Measurements from ENCODE around the gene OPCML. TPM values are rescaled to one million over a fixed set of nuclear protein-coding genes. Genes with fewer than 3 reads are reported as not detected.

Gene OPCML
- polyA plus RNA-seq, 1 donor (not counting 4 experiments of a cell fraction or from before 2014, with no cell fraction given): 0.04 TPM

DNA sequence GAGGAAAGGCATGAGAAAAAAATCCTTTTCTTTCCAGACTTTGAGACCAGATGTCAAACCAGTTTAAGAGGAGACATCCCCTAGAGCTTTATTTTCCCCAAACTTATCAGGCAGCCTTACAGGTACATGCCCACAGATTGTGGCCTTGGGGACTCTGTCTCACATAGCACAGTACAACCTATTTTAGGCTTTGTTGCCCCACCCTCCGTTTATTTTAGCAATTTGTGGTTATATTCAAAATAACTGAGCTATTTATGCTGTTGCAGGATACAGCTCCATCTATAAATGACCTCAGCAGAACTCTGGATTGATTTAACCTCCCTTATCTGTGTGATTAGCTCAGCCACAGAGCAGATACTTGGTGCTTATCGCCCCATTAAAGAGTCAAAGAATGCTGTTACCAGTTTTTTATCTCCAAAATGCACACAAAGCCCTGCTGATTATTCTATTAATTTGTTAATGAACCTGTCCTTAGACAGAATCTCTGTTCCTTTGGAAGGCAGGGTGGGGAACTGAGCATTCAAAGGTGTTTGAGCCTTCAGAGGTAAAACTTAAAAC is 525.2 kb downstream of the OPCML start:
- Histone ChIP-seq H3K79me2 (ENCODE audit: control insufficient read depth, insufficient read depth, low read length) (no peaks in the 10 kb centered on the region), H3K36me3 (ENCODE audit: control insufficient read depth in 2 of 2, extremely low read depth in 1 of 2, insufficient read depth in 2 of 2, low read length in 2 of 2) (no peaks in the 10 kb centered on the region), H3K9me1 (ENCODE audit: control insufficient read depth, extremely low read depth, insufficient read depth, low read length) (no peaks in the 10 kb centered on the region), H2AFZ (ENCODE audit: control insufficient read depth, low read length) (no peak overlapping the region), H3K9ac (ENCODE audit: control insufficient read depth, extremely low read depth, insufficient read depth, low read length) (no peak overlapping the region), H3K4me2 (ENCODE audit: control insufficient read depth, extremely low read depth, insufficient read depth, low read depth, low read length) (no peak overlapping the region), H3K9me3 (ENCODE audit: control insufficient read depth, low read depth, low read length) (peaks cover 8% of the 10 kb centered on the region), H3K27me3 (ENCODE audit: control insufficient read depth, extremely low read depth, insufficient read depth, low read length) (no peaks in the 10 kb centered on the region), H3K4me1 (ENCODE audit: control insufficient read depth, extremely low read depth, insufficient read depth, low read length) (no peaks in the 10 kb centered on the region), H3K27ac (ENCODE audit: control insufficient read depth, insufficient read depth, low read length) (no peak overlapping the region), H3K4me3 (ENCODE audit: control insufficient read depth in 2 of 3, extremely low read depth in 1 of 3, insufficient read depth in 2 of 3, low read depth in 1 of 3, low read length in 3 of 3) (no peak overlapping the region), H4K20me1 (ENCODE audit: control insufficient read depth, extremely low read depth, insufficient read depth, low read length) (no peaks in the 10 kb centered on the region)
- no peak for TF ChIP-seq EZH2 (IDR thresholded peaks at IDR 0.05; ENCODE audit: low read length)
- TF ChIP-seq, protein P1, sequence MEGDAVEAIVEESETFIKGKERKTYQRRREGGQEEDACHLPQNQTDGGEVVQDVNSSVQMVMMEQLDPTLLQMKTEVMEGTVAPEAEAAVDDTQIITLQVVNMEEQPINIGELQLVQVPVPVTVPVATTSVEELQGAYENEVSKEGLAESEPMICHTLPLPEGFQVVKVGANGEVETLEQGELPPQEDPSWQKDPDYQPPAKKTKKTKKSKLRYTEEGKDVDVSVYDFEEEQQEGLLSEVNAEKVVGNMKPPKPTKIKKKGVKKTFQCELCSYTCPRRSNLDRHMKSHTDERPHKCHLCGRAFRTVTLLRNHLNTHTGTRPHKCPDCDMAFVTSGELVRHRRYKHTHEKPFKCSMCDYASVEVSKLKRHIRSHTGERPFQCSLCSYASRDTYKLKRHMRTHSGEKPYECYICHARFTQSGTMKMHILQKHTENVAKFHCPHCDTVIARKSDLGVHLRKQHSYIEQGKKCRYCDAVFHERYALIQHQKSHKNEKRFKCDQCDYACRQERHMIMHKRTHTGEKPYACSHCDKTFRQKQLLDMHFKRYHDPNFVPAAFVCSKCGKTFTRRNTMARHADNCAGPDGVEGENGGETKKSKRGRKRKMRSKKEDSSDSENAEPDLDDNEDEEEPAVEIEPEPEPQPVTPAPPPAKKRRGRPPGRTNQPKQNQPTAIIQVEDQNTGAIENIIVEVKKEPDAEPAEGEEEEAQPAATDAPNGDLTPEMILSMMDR (optimal IDR thresholded peaks at IDR 0.05 in 1 of 3, IDR thresholded peaks at IDR 0.05 in 1 of 3, conservative IDR thresholded peaks at IDR 0.05 in 1 of 3; ENCODE audit: extremely low read depth in 1 of 3, insufficient read depth in 2 of 3, low read length in 3 of 3): no peak
- DNase-seq (ENCODE audit: low read depth, low spot score): no peak
- dilution Hi-C loops (cut with MboI; ENCODE audit: extremely low pct_ligation_motif_present, low sequenced_read_pairs): no loop called here
- FAIRE-seq: no peak

- H3K36me3 ChIP-seq (ENCODE audit: control insufficient read depth in 2 of 2, extremely low read depth in 1 of 2, insufficient read depth in 2 of 2, low read length in 2 of 2): no peaks in the 10 kb centered on the region
- no peaks in the 10 kb centered on the region for H3K27me3 ChIP-seq (ENCODE audit: control insufficient read depth, extremely low read depth, insufficient read depth, low read length)
- TF ChIP-seq, protein P1 (optimal IDR thresholded peaks at IDR 0.05 in 1 of 3, IDR thresholded peaks at IDR 0.05 in 1 of 3, conservative IDR thresholded peaks at IDR 0.05 in 1 of 3; ENCODE audit: extremely low read depth in 1 of 3, insufficient read depth in 2 of 3, low read length in 3 of 3): no peak
- no peak for TF ChIP-seq EZH2 (IDR thresholded peaks at IDR 0.05; ENCODE audit: low read length)
- H4K20me1 ChIP-seq (ENCODE audit: control insufficient read depth, extremely low read depth, insufficient read depth, low read length): no peaks in the 10 kb centered on the region
- no peak overlapping the region for H3K4me3 ChIP-seq (ENCODE audit: control insufficient read depth in 2 of 3, extremely low read depth in 1 of 3, insufficient read depth in 2 of 3, low read depth in 1 of 3, low read length in 3 of 3)
- H3K4me2 ChIP-seq (ENCODE audit: control insufficient read depth, extremely low read depth, insufficient read depth, low read depth, low read length): no peak overlapping the region
- H3K79me2 ChIP-seq (ENCODE audit: control insufficient read depth, insufficient read depth, low read length): no peaks in the 10 kb centered on the region
- FAIRE-seq (no peak), DNase-seq (ENCODE audit: low read depth, low spot score) (no peak)
- no peaks in the 10 kb centered on the region for H3K9me1 ChIP-seq (ENCODE audit: control insufficient read depth, extremely low read depth, insufficient read depth, low read length)
- H3K9me3 ChIP-seq (ENCODE audit: control insufficient read depth, low read depth, low read length): peaks cover 8% of the 10 kb centered on the region
- no peak overlapping the region for H3K9ac ChIP-seq (ENCODE audit: control insufficient read depth, extremely low read depth, insufficient read depth, low read length)
- H3K4me1 ChIP-seq (ENCODE audit: control insufficient read depth, extremely low read depth, insufficient read depth, low read length): no peaks in the 10 kb centered on the region
- H3K27ac ChIP-seq (ENCODE audit: control insufficient read depth, insufficient read depth, low read length): no peak overlapping the region
- H2AFZ ChIP-seq (ENCODE audit: control insufficient read depth, low read length): no peak overlapping the region
- dilution Hi-C loops (cut with MboI; ENCODE audit: extremely low pct_ligation_motif_present, low sequenced_read_pairs): no loop called here
Observed at GRCh38 chr11:133004369-133004768, 527.9 kb downstream of the OPCML start.

All from keratinocyte (primary cell).